GM23248 (cell line): ENCODE data around the gene SOX10. TPM values are rescaled to one million over a fixed set of nuclear protein-coding genes. Genes with fewer than 3 reads are reported as not detected.
"Not testable (repeated sequence)": the region's sequence is repeated elsewhere in the genome, so short reads cannot be mapped to it uniquely, and the experiment has no call there.

Experiments used
- DNase-seq: peaks from one replicate; pipeline ENCODE4 v3.0.0-alpha.2; 2015
- H2AFZ ChIP-seq: fragments of 200-600 bp; sonication (generic); 2 replicates; pipeline ENCODE4 v1.6.1; 2016; ENCODE audit warnings: antibody characterized with exemption
- H3F3A ChIP-seq: fragments of 200-600 bp; sonication (generic); 2 replicates; pipeline ENCODE4 v1.6.1; 2016; ENCODE audit warnings: mild to moderate bottlenecking, antibody characterized with exemption, mixed run types; ENCODE audit not compliant: insufficient read depth
- H3K27ac ChIP-seq: fragments of 200-600 bp; sonication (generic); 2 replicates; pipeline ENCODE4 v1.5.1; 2016; ENCODE audit warnings: mild to moderate bottlenecking
- H3K27me3 ChIP-seq: fragments of 200-600 bp; sonication (generic); replicated peaks from 2 replicates; pipeline ENCODE4 v1.6.1; 2016; ENCODE audit warnings: mild to moderate bottlenecking; ENCODE audit not compliant: insufficient read depth
- H3K36me3 ChIP-seq: fragments of 200-600 bp; sonication (generic); 2 replicates; pipeline ENCODE4 v1.6.1; 2016; ENCODE audit warnings: low read depth, mild to moderate bottlenecking
- H3K4me1 ChIP-seq: fragments of 200-600 bp; sonication (generic); 2 replicates; pipeline ENCODE4 v1.6.1; 2016; ENCODE audit warnings: mild to moderate bottlenecking; ENCODE audit not compliant: insufficient read depth
- H3K4me2 ChIP-seq: fragments of 200-600 bp; sonication (generic); one replicate; pipeline ENCODE4 v1.6.1; 2016; ENCODE audit warnings: mild to moderate bottlenecking; ENCODE audit not compliant: unreplicated experiment
- H3K4me3 ChIP-seq: fragments of 200-600 bp; sonication (generic); 2 replicates; pipeline ENCODE4 v1.5.1; 2016; ENCODE audit warnings: mild to moderate bottlenecking
- H3K79me2 ChIP-seq: fragments of 200-600 bp; sonication (generic); 2 replicates; pipeline ENCODE4 v1.6.1; 2016; ENCODE audit warnings: mild to moderate bottlenecking; ENCODE audit not compliant: insufficient read depth
- H3K9ac ChIP-seq: fragments of 200-600 bp; sonication (generic); 2 replicates; pipeline ENCODE4 v1.6.1; 2016; ENCODE audit warnings: mild to moderate bottlenecking
- H3K9me2 ChIP-seq: fragments of 200-600 bp; sonication (generic); 2 replicates; pipeline ENCODE4 v1.6.1; 2016; ENCODE audit warnings: mixed run types, mild to moderate bottlenecking, moderate library complexity; ENCODE audit not compliant: insufficient read depth
- H3K9me3 ChIP-seq: fragments of 200-600 bp; sonication (generic); one replicate; pipeline ENCODE4 v1.6.1; 2017; ENCODE audit warnings: low read depth
- H4K20me1 ChIP-seq: fragments of 200-600 bp; sonication (generic); 2 replicates; pipeline ENCODE4 v1.6.0; 2016; ENCODE audit not compliant: insufficient read depth
- EZH2 ChIP-seq: fragments of 200-600 bp; sonication (generic); IDR thresholded peaks from 2 replicates; pipeline ENCODE4 v1.6.1; 2018; ENCODE audit warnings: antibody characterized with exemption, mild to moderate bottlenecking; ENCODE audit not compliant: insufficient read depth, poor library complexity, severe bottlenecking
- EZH2phosphoT487 ChIP-seq: fragments of 200-600 bp; sonication (generic); IDR thresholded peaks from 2 replicates; pipeline ENCODE4 v1.6.1; 2018; ENCODE audit warnings: antibody characterized with exemption, moderate library complexity, mild to moderate bottlenecking, low read depth; ENCODE audit not compliant: insufficient read depth
- WGBS, 2 experiments: methylation state at CpG; one replicate each; pipeline ENCODE4 v1.1.6; 2015 to 2017; ENCODE audit warnings: low lambda C conversion rate in 2 of 2, low coverage in 1 of 2; ENCODE audit errors: missing lambda C conversion rate in 2 of 2; 5-methylcytosine and 5-hydroxymethylcytosine counted together
- in situ Hi-C: fragments of 300-500 bp; cut with MboI; formaldehyde crosslinking; loops from 2 replicates; pipeline ENCODE4 v1.15.0; 2020
- polyA plus RNA-seq: library from polyadenylated mRNA; unstranded; fragments of >200 nt; fragmentation: Nextera tagmentation; extraction: Ambion mirVana; gene quantifications from 2 replicates; pipeline ENCODE4 v1.2.1, GENCODE V29; 2016
- total RNA-seq: library from RNA; depleted of rRNA; stranded (reverse); fragments of >200 nt; shearing (Covaris generic); gene quantifications from 2 replicates; pipeline ENCODE4 v1.2.3, GENCODE V29; 2014

SOX10 gene
- total and polyA plus RNA-seq, 2 experiments from 2014 or later: not detected

DNA sequence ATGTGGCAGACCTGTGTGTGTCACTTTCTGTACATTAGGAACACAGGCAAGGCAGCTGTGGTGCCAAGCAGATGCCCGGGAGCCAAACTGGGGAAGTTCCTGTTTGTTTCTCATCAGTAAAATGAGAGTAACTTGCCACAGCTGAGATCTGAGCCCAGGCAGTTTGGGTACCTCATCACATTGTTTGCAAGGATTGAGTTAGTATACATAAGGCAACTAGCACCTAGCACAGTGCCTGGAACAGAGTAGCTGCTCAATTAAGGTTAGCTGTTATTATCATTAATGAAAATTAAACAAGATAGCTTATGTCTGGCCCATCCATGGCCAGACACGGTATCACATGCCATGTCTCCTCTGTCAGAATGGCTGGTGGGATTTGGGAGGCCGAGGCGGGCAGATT lies 7.8 kb downstream of the SOX10 start:
- 86 to 87% methylated on average over 4 of the region's 4 CpGs for WGBS, 2 experiments
- Histone ChIP-seq H3K27ac (no peak overlapping the region), H3F3A (no peaks in the 10 kb centered on the region), H3K4me2 (no peak overlapping the region), H4K20me1 (no peaks in the 10 kb centered on the region), H3K9me2 (no peaks in the 10 kb centered on the region), H2AFZ (no peak overlapping the region), H3K79me2 (no peaks in the 10 kb centered on the region), H3K9ac (no peak overlapping the region), H3K27me3 (no peaks in the 10 kb centered on the region), H3K9me3 (no peaks in the 10 kb centered on the region), H3K4me1 (no peaks in the 10 kb centered on the region), H3K4me3 (no peak overlapping the region), H3K36me3 (no peaks in the 10 kb centered on the region)
- no peak for DNase-seq
- TF ChIP-seq EZH2 (no peak), EZH2phosphoT487 (no peak)
- in situ Hi-C loops: no loop called here

DNA sequence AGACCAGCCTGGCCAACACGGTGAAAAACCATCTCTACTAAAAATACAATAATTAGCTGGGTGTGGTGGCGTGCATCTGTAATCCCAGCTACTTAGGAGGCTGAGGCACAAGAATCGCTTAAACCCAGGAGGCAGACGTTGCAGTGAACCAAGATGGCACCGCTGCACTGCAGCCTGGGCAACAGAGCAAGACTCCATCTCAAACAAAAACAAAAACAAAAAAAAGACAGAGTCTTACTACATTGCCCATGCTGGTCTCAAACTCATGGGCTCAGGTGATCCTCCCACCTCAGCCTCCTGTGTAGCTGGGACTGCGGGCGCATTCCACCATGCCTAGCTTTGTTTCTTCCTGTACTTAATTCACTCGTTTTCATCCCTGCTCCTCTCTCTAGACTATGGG lies 8.3 kb downstream of the SOX10 start:
- H3K4me3 ChIP-seq, H3K36me3 ChIP-seq, H3K4me1 ChIP-seq, DNase-seq, H4K20me1 ChIP-seq, H3K9me2 ChIP-seq, H2AFZ ChIP-seq, in situ Hi-C loops, H3K27ac ChIP-seq, H3K9me3 ChIP-seq, H3K9ac ChIP-seq, H3K79me2 ChIP-seq, H3K4me2 ChIP-seq, H3F3A ChIP-seq, H3K27me3 ChIP-seq: not testable (repeated sequence)
- 94 to 95% methylated on average over 8 of the region's 8 CpGs for WGBS, 2 experiments

DNA sequence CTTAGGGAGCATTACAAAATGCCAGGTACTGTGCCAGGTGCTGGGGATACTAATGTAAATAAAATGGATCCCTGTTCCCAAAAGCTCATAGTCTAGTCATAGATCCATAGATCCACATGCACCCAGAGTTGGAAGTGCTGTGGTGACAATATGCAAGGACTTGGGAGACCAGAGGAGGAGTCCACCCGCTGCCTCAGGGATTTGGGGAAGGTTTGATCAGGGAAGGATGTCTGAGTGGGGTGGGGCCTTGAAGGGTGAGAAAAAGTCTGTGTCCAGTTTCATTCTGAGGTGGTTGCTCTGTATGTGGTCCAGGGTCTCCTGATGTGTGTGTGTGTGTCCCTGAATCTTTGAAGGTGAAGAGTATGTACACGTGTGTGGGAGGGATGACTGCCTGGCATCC lies 9.2 kb downstream of the SOX10 start:
- WGBS, 2 experiments: 98 to 100% methylated on average over 2 of the region's 2 CpGs
- Histone ChIP-seq H3K79me2 (no peaks in the 10 kb centered on the region), H3K9me2 (no peaks in the 10 kb centered on the region)

DNA sequence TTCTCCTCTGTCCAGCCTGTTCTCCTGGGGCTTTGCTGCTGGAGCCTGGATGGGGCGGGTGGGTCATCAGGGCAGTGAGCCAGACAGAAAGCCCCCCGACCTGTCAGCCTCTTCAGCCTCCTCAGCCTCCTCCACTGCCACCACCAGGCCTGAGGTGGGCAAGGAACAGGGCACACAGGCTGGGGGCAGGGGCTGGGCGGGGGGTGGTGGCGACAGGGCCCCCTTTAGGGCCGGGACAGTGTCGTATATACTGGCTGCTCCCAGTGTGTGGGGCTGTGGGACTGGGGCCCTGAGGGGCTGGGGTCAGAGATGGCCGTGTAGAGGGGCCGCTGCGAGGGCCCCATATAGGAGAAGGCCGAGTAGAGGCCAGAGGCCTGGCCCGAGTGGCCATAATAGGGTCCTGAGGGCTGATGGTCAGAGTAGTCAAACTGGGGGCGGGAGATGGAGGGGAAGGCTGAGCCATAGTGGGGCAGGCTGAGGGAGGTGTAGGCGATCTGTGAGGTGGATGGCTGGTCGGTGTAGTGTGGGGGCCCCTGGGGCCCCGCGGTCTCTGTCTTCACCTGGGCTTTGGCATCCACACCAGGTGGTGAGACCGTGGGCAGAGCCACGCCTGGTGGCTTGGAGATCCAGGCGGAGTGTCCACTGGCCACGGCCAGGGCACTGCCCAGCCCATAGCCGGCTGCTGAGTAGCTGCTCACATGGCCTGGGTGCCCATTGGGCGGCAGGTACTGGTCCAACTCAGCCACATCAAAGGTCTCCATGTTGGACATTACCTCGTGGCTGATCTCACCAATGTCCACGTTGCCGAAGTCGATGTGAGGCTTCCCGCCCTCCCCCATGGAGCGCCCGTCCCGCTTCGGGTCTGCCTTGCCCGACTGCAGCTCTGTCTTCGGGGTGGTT lies 10.8 kb downstream of the SOX10 start:
- H3K27ac ChIP-seq: no peak overlapping the region
- H3F3A ChIP-seq: no peaks in the 10 kb centered on the region
- WGBS, 2 experiments: 88 to 93% methylated on average over 23 to 31 of the region's 33 CpGs
- H3K4me1 ChIP-seq: no peaks in the 10 kb centered on the region
- H3K36me3 ChIP-seq: no peaks in the 10 kb centered on the region
- H3K4me3 ChIP-seq: no peak overlapping the region
- H3K4me2 ChIP-seq: no peak overlapping the region
- DNase-seq: no peak
- no peaks in the 10 kb centered on the region for H3K79me2 ChIP-seq
- H3K9me3 ChIP-seq: no peaks in the 10 kb centered on the region
- no peaks in the 10 kb centered on the region for H3K27me3 ChIP-seq
- in situ Hi-C loops: no loop called here
- no peaks in the 10 kb centered on the region for H3K9me2 ChIP-seq
- H2AFZ ChIP-seq: no peak overlapping the region
- no peaks in the 10 kb centered on the region for H4K20me1 ChIP-seq
- no peak overlapping the region for H3K9ac ChIP-seq
- TF ChIP-seq EZH2phosphoT487: no peak
- no peak for TF ChIP-seq EZH2

More for the DNA sequence above, 9.2 kb downstream of the SOX10 start:
- no peaks in the 10 kb centered on the region for H3K27me3 ChIP-seq
- no peaks in the 10 kb centered on the region for H3F3A ChIP-seq
- no peak overlapping the region for H2AFZ ChIP-seq
- H3K9ac ChIP-seq: no peak overlapping the region
- no peaks in the 10 kb centered on the region for H3K36me3 ChIP-seq
- in situ Hi-C loops: no loop called here
- H4K20me1 ChIP-seq: no peaks in the 10 kb centered on the region
- H3K4me3 ChIP-seq: no peak overlapping the region
- no peak for TF ChIP-seq EZH2phosphoT487
- no peak for TF ChIP-seq EZH2
- H3K27ac ChIP-seq: no peak overlapping the region
- H3K9me3 ChIP-seq: no peaks in the 10 kb centered on the region
- no peak for DNase-seq
- H3K4me1 ChIP-seq: no peaks in the 10 kb centered on the region
- H3K4me2 ChIP-seq: no peak overlapping the region
